ENCODE data around the gene MOV10. TPM values are rescaled to one million over a fixed set of nuclear protein-coding genes. Genes with fewer than 3 reads are reported as not detected.

The MOV10 gene
- total RNA-seq, 3 donors from 2014 or later (not counting 1 experiment from before 2014, with no cell fraction given): 87.9 to 124 (median 119) TPM

DNA sequence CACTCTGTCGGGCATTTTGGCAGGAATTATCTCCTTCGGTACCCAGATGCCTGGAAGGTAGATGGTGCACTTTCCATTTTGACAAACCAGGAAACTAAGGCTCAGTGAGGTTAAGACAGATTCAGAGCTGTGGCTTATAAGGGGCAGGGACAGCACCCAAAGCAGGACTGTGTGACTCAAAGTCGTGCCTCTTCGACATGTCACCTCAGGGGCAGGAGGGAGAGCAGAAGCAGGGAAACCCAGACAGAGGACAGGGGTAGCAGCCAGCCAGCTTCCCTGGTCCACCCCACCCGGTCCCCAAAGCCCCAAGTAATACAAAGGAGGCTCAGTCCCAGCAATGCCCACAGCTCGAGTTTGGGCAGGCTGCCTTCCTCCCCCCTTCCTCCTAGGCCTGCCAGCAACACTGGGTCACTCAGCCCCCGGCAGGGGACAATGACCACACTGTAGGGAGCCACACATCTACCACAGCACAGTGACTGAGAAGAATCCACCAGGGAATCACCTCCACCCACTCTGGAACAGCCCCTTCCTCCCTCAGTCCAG is 30.0 kb downstream of the MOV10 start:
- peak overlapping the region; percentile 91 for H3K4me3 Mint-ChIP-seq
- Histone ChIP-seq H3K4me1 (ENCODE audit: control insufficient read depth, insufficient read depth, low read length) (peaks cover 80% of the 10 kb centered on the region), H3K36me3 (ENCODE audit: control insufficient read depth, insufficient read depth, low read length) (peaks cover 28% of the 10 kb centered on the region), H3K27ac (ENCODE audit: low read length) (peak overlapping the region; percentile 70), H3K9me3 (ENCODE audit: control insufficient read depth, insufficient read depth, low read length) (no peaks in the 10 kb centered on the region), H3K4me3 (ENCODE audit: low read length) (peak overlapping the region; percentile 69), H3K27me3 (ENCODE audit: control insufficient read depth, insufficient read depth, low read length) (no peaks in the 10 kb centered on the region)
- DNase-seq: peak in 1 of 2 donors; percentile 35
- H3K9me3 Mint-ChIP-seq: no peaks in the 10 kb centered on the region
- peaks cover 0 to 1% of the 10 kb centered on the region in 2 donors for H3K27me3 Mint-ChIP-seq (ENCODE audit: low read depth in 2 of 2)
- peaks cover 72 to 75% of the 10 kb centered on the region in 2 donors for H3K4me1 Mint-ChIP-seq
- TF ChIP-seq CTCF (IDR thresholded peaks at IDR 0.05): no peak
- no peaks in the 10 kb centered on the region for H3K36me3 Mint-ChIP-seq
- intact Hi-C loops (cut with micrococcal nuclease): loop anchor here (2.0 kb wide), 1 partner anchor 30 kb away; the partner anchor contains the start of gene MOV10
- peak overlapping the region; percentile 90 to 93 for H3K27ac Mint-ChIP-seq
- no peak for ATAC-seq
- WGBS (ENCODE audit: insufficient coverage): 27% methylated on average over 7 of the region's 7 CpGs

DNA sequence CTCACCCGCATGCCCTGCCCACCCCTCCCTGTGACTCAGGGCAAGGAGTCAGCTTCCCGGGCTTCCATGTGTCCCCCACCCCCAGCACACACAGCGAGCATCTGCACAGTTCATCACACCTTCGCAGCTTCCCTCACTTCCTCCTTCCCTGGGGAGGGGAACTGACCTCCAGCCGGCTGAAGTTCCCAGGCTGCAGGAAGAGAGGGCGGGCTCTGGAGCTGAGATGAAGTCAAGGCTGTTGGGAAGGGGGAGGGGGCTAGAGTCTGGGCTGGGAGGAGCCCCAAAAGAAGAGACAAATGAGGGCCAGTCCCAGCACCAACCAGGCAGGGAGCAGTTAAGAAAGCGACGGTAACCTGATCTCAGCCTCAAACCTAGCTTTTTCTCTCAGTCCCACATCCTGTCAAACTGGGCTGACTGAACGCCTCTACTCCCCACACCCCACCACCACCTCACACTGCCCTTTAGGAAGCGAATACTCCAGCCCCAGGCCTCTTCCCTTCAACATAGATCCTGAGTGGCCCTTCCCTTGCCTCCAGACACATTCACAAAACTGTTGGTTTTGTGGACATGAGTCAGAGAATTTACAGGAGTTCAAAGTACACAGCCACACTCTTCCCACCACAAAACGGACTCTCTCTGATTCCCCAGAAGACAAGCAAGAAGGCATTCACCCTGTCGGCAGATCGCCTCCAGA is 30.6 kb downstream of the MOV10 start:
- Mint-ChIP-seq H3K4me1 (peaks cover 65 to 69% of the 10 kb centered on the region in 2 donors), H3K4me3 (peak overlapping the region; percentile 91), H3K27ac (peak overlapping the region; percentile 90 to 93), H3K27me3 (ENCODE audit: low read depth in 2 of 2) (peaks cover 0 to 3% of the 10 kb centered on the region in 2 donors), H3K36me3 (no peaks in the 10 kb centered on the region), H3K9me3 (no peaks in the 10 kb centered on the region)
- Histone ChIP-seq H3K4me3 (ENCODE audit: low read length) (peak overlapping the region; percentile 69), H3K27ac (ENCODE audit: low read length) (peak overlapping the region; percentile 70), H3K4me1 (ENCODE audit: control insufficient read depth, insufficient read depth, low read length) (peaks cover 74% of the 10 kb centered on the region), H3K27me3 (ENCODE audit: control insufficient read depth, insufficient read depth, low read length) (no peaks in the 10 kb centered on the region), H3K36me3 (ENCODE audit: control insufficient read depth, insufficient read depth, low read length) (peaks cover 22% of the 10 kb centered on the region), H3K9me3 (ENCODE audit: control insufficient read depth, insufficient read depth, low read length) (no peaks in the 10 kb centered on the region)
- no peak for TF ChIP-seq CTCF (IDR thresholded peaks at IDR 0.05)
- WGBS (ENCODE audit: insufficient coverage): 8% methylated on average over 13 of the region's 13 CpGs
- DNase-seq: peak; percentile 48 to 76
- intact Hi-C loops (cut with micrococcal nuclease): loop anchor here (2.0 to 5.0 kb wide), 2 partner anchors 30 to 203 kb away; partner anchors contain the start of gene MOV10
- peak; percentile 41 to 68 (median 65) for ATAC-seq

DNA sequence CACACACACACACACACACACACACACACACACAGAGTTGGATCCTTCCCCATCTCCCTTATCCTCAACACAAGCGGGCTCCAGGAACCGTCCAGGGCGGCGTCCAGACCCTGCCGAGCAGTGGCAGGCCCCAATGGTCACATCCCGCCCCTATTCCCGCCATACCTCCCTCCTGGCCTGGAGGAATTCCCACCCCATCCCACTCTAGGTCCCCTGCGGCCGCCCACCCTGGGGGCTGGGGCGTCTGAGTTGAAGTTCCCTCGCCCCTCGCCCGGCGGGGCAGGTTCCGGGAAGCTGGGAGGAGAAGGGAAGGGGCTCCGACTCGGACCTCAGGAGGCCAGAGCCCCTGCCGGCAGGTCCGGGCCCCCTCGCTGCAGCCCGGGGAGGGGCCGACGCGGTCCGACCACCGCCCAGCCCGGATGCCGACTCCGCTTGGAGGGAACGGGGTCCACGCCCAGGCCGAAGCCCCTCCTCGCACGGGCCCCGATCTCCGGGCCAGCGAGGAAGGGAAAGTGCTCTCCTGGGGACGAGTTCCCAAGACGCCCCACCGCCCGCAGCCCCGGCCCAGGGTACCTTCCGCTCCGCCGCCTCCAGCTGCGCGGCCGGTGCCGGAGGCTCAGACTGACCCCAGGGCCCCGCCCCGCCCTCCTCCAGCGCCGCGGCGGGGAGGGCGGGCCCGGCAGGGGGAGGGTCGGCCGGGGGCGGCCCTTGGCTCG is 32.2 kb downstream of the MOV10 start, which contains the start of gene RHOC:
Gene RHOC (minus strand): TSS at position 623 of the 716 bp plus-strand sequence. CDS start 3,328 bp downstream, outside the sequence.
- Histone ChIP-seq H3K4me3 (ENCODE audit: low read length) (peak within 1 kb of the TSS; percentile 69), H3K4me1 (ENCODE audit: control insufficient read depth, insufficient read depth, low read length) (peaks cover 58% of the 10 kb centered on the region), H3K27ac (ENCODE audit: low read length) (peak within 1 kb of the TSS; percentile 70), H3K27me3 (ENCODE audit: control insufficient read depth, insufficient read depth, low read length) (no peaks in the 10 kb centered on the region), H3K9me3 (ENCODE audit: control insufficient read depth, insufficient read depth, low read length) (no peaks in the 10 kb centered on the region), H3K36me3 (ENCODE audit: control insufficient read depth, insufficient read depth, low read length) (peaks cover 14% of the 10 kb centered on the region)
- Mint-ChIP-seq H3K9me3 (no peaks in the 10 kb centered on the region), H3K27me3 (ENCODE audit: low read depth in 2 of 2) (peaks cover 0 to 3% of the 10 kb centered on the region in 2 donors), H3K36me3 (no peaks in the 10 kb centered on the region), H3K4me3 (peak within 1 kb of the TSS; percentile 93), H3K4me1 (peaks cover 52 to 53% of the 10 kb centered on the region in 2 donors), H3K27ac (peak within 1 kb of the TSS; percentile 90 to 93)
- 4% methylated on average over 61 of the region's 61 CpGs for WGBS (ENCODE audit: insufficient coverage)
- ATAC-seq: peak; percentile 64 to 78 (median 77)
- no peak for TF ChIP-seq CTCF (IDR thresholded peaks at IDR 0.05)
- intact Hi-C loops (cut with micrococcal nuclease): loop anchor here (2.0 to 5.0 kb wide), 2 partner anchors 204 to 316 kb away; no protein-coding TSS in a partner anchor
- peak; percentile 58 to 59 for DNase-seq

Measured in natural killer cell (primary cell).